Measurements from ENCODE around the gene TRIM10. TPM values are rescaled to one million over a fixed set of nuclear protein-coding genes. Genes with fewer than 3 reads are reported as not detected.
"Not testable (repeated sequence)": the region's sequence is repeated elsewhere in the genome, so short reads cannot be mapped to it uniquely, and the experiment has no call there.

Gene TRIM10
- total RNA-seq, 3 donors from 2014 or later, result 3.9 to 7.8 (median 5.3) TPM

- no peak for TF ChIP-seq CTCF (IDR thresholded peaks at IDR 0.05)
- intact Hi-C loops (cut with DNase I, micrococcal nuclease), result no loop called here
Measured at GRCh38 chr6:30142665-30143064, 18.3 kb downstream of the TRIM10 start.

GRCh38 chr6:30140240-30140639 is 20.8 kb downstream of the TRIM10 start:
- peaks cover 14% of the 10 kb centered on the region for H3K4me1 ChIP-seq (ENCODE audit: low read depth)
- DNase-seq; H3K36me3 ChIP-seq (ENCODE audit: low read depth); H3K9me3 ChIP-seq; ATAC-seq; H3K4me3 ChIP-seq; intact Hi-C loops (cut with DNase I, micrococcal nuclease): not testable (repeated sequence)

More at GRCh38 chr6:30142665-30143064, 18.3 kb downstream of the TRIM10 start:
- no peaks in the 10 kb centered on the region for H3K36me3 ChIP-seq (ENCODE audit: low read depth)
- H3K4me3 ChIP-seq, result no peak overlapping the region
- no peak for ATAC-seq
- no peaks in the 10 kb centered on the region for H3K9me3 ChIP-seq
- H3K4me1 ChIP-seq (ENCODE audit: low read depth), result peaks cover 14% of the 10 kb centered on the region
- no peak for DNase-seq

- intact Hi-C loops (cut with DNase I, micrococcal nuclease), result loop anchor here in 1 of 2 donors (10.0 kb wide), 1 partner anchor 292 kb away; no protein-coding TSS in a partner anchor
Measured at GRCh38 chr6:30136570-30137286, 24.3 kb downstream of the TRIM10 start.

GRCh38 chr6:30135757-30136156 is 25.3 kb downstream of the TRIM10 start, which contains the start of gene TRIM40:
Gene TRIM40 (plus strand): TSS chr6:30136140. CDS start chr6:30137037, 897 bp downstream.
- no peak within 1 kb of the TSS for H3K4me3 ChIP-seq
- ATAC-seq (peak; percentile 88), DNase-seq (peak; percentile 75 to 89 (median 80))
- H3K4me1 ChIP-seq (ENCODE audit: low read depth), result peaks cover 7% of the 10 kb centered on the region
- TF ChIP-seq CTCF (IDR thresholded peaks at IDR 0.05), result no peak
- intact Hi-C loops (cut with DNase I, micrococcal nuclease), result loop anchor here in 1 of 2 donors (10.0 kb wide), 1 partner anchor 291 kb away; no protein-coding TSS in a partner anchor
- no peaks in the 10 kb centered on the region for H3K36me3 ChIP-seq (ENCODE audit: low read depth)
- H3K9me3 ChIP-seq, result no peaks in the 10 kb centered on the region

More at GRCh38 chr6:30136570-30137286, 24.3 kb downstream of the TRIM10 start:
- no peak for TF ChIP-seq CTCF (IDR thresholded peaks at IDR 0.05)
- Histone ChIP-seq H3K4me1 (ENCODE audit: low read depth) (no peaks in the 10 kb centered on the region), H3K36me3 (ENCODE audit: low read depth) (no peaks in the 10 kb centered on the region), H3K4me3 (no peak overlapping the region), H3K9me3 (no peaks in the 10 kb centered on the region)
- no peak for DNase-seq
- ATAC-seq, result no peak

- Histone ChIP-seq H3K4me1 (ENCODE audit: low read depth) (peaks cover 13% of the 10 kb centered on the region), H3K9me3 (no peaks in the 10 kb centered on the region), H3K4me3 (no peak overlapping the region), H3K36me3 (ENCODE audit: low read depth) (no peaks in the 10 kb centered on the region)
- no peak for DNase-seq
- TF ChIP-seq CTCF (IDR thresholded peaks at IDR 0.05), result no peak
- intact Hi-C loops (cut with DNase I, micrococcal nuclease), result loop anchor here in 1 of 2 donors (10.0 kb wide), 1 partner anchor 290 kb away; no protein-coding TSS in a partner anchor
- no peak for ATAC-seq
Measured at GRCh38 chr6:30135147-30135546, 25.9 kb downstream of the TRIM10 start.

GRCh38 chr6:30131947-30132497 is 29.0 kb downstream of the TRIM10 start:
- peaks cover 17% of the 10 kb centered on the region for H3K4me1 ChIP-seq (ENCODE audit: low read depth)
- no peaks in the 10 kb centered on the region for H3K36me3 ChIP-seq (ENCODE audit: low read depth)
- H3K9me3 ChIP-seq, result no peaks in the 10 kb centered on the region
- DNase-seq (no peak), ATAC-seq (no peak)
- H3K4me3 ChIP-seq, result no peak overlapping the region
- no peak for TF ChIP-seq CTCF (IDR thresholded peaks at IDR 0.05)
- intact Hi-C loops (cut with DNase I, micrococcal nuclease), result loop anchor here in 1 of 2 donors (10.0 kb wide), 1 partner anchor 287 kb away; no protein-coding TSS in a partner anchor
